Panc1 (cell line): Measurements from ENCODE around the gene FJX1. TPM values are rescaled to one million over a fixed set of nuclear protein-coding genes. Genes with fewer than 3 reads are reported as not detected.
A peak's percentile ranks its signal among the peaks of the same experiment; 100 is the strongest.

Source experiments
- ATAC-seq: fragments of 200-7000 bp; cut with Tn5 transposase; 2 replicates; pipeline ENCODE4 v1.9.1; 2020; ENCODE audit warnings: mild to moderate bottlenecking, moderate library complexity
- BruUV-seq: library from RNA; stranded (reverse); fragments of 400-500 nt; replicated peaks from 2 replicates; lab custom pipeline; 2021; lab: Mats Ljungman, UMichigan
- CTCF ChIA-PET: fragments of 300-600 bp; sonication (Branson Sonifier 250); formaldehyde crosslinking; loops from one replicate; lab custom pipeline; 2022; ENCODE audit warnings: antibody characterized with exemption; lab: Charles Lee
- POLR2A ChIA-PET: fragments of 300-600 bp; sonication (Branson Sonifier 250); formaldehyde crosslinking; loops from one replicate; lab custom pipeline; 2022; ENCODE audit warnings: antibody characterized with exemption; lab: Charles Lee
- DNase-seq: peaks from one replicate; pipeline ENCODE4 v3.0.0-alpha.2; 2010; ENCODE audit warnings: low read depth, low spot score
- H3K27ac ChIP-seq: 2 replicates; pipeline ENCODE4 v1.5.1; 2011; ENCODE audit warnings: mild to moderate bottlenecking, low read length, inconsistent platforms
- H3K27me3 ChIP-seq: fragments of 200-500 bp; sonication (Bioruptor generic); 2 replicates; pipeline ENCODE4 v1.6.0; 2014; ENCODE audit warnings: low read length, inconsistent platforms; ENCODE audit not compliant: control insufficient read depth, insufficient read depth
- H3K36me3 ChIP-seq: fragments of 200-500 bp; sonication (Bioruptor generic); 2 replicates; pipeline ENCODE4 v1.5.1; 2014; ENCODE audit warnings: inconsistent platforms, mild to moderate bottlenecking, low read length, moderate library complexity; ENCODE audit not compliant: control insufficient read depth, insufficient read depth
- H3K4me1 ChIP-seq: 2 replicates; pipeline ENCODE4 v1.5.1; 2011; ENCODE audit warnings: inconsistent platforms, mild to moderate bottlenecking, low read length, moderate library complexity; ENCODE audit not compliant: control insufficient read depth, insufficient read depth
- H3K4me3 ChIP-seq, 2 experiments: 2 replicates each; pipeline ENCODE4 v1.5.1; 2011 to 2012; ENCODE audit warnings: low read depth in 2 of 2, low read length in 2 of 2, mild to moderate bottlenecking in 2 of 2, inconsistent platforms in 1 of 2, moderate library complexity in 1 of 2
- H3K9me3 ChIP-seq: fragments of 200-500 bp; sonication (Bioruptor generic); 2 replicates; pipeline ENCODE4 v1.5.1; 2014; ENCODE audit warnings: low read depth, mild to moderate bottlenecking, inconsistent platforms, low read length, moderate library complexity; ENCODE audit not compliant: control insufficient read depth, insufficient read depth
- POLR2AphosphoS5 ChIP-seq: IDR thresholded peaks from 2 replicates; pipeline ENCODE4 v1.6.1; 2012; ENCODE audit warnings: mild to moderate bottlenecking, low read depth, low read length, moderate library complexity
- SIN3A ChIP-seq: IDR thresholded peaks from 2 replicates; pipeline ENCODE4 v1.6.1; 2012; ENCODE audit warnings: low read depth, mild to moderate bottlenecking, low read length, moderate library complexity, borderline replicate concordance; ENCODE audit not compliant: insufficient read depth
- TCF7L2 ChIP-seq: IDR thresholded peaks from 2 replicates; pipeline ENCODE4 v1.6.1; 2011; ENCODE audit warnings: mild to moderate bottlenecking, low read depth, low read length, inconsistent platforms
- in situ Hi-C: cut with HindIII; loops from 2 replicates; pipeline ENCODE4 v1.10.0; 2016; ENCODE audit warnings: low sequenced_read_pairs, low pct_unique_long_range_greater_than_20kb
- intact Hi-C: fragments of 100-400 bp; cut with micrococcal nuclease; formaldehyde crosslinking; loops from one replicate; pipeline ENCODE4 v1.10.0; 2022; ENCODE audit not compliant: unreplicated experiment
- total RNA-seq: library from RNA; stranded (reverse); gene quantifications from one replicate; pipeline ENCODE4 v1.2.1, GENCODE V29; 2021; ENCODE audit not compliant: unreplicated experiment
- TF ChIP-seq, protein P1 (sequence below): fragments of 450-650 bp; IDR thresholded peaks from 2 replicates; pipeline ENCODE4 v1.5.1; 2017; ENCODE audit warnings: mild to moderate bottlenecking
- TF ChIP-seq, protein P2 (sequence below), 2 experiments: IDR thresholded peaks; 2 replicates each; pipeline ENCODE4 v1.6.1; 2011 to 2012; ENCODE audit warnings: low read depth in 2 of 2, control low read depth in 1 of 2, low read length in 1 of 2, mild to moderate bottlenecking in 1 of 2, moderate library complexity in 1 of 2; ENCODE audit not compliant: insufficient read depth in 1 of 2

The FJX1 gene
- total RNA-seq, 1 experiment from 2014 or later: 31.1 TPM

DNA sequence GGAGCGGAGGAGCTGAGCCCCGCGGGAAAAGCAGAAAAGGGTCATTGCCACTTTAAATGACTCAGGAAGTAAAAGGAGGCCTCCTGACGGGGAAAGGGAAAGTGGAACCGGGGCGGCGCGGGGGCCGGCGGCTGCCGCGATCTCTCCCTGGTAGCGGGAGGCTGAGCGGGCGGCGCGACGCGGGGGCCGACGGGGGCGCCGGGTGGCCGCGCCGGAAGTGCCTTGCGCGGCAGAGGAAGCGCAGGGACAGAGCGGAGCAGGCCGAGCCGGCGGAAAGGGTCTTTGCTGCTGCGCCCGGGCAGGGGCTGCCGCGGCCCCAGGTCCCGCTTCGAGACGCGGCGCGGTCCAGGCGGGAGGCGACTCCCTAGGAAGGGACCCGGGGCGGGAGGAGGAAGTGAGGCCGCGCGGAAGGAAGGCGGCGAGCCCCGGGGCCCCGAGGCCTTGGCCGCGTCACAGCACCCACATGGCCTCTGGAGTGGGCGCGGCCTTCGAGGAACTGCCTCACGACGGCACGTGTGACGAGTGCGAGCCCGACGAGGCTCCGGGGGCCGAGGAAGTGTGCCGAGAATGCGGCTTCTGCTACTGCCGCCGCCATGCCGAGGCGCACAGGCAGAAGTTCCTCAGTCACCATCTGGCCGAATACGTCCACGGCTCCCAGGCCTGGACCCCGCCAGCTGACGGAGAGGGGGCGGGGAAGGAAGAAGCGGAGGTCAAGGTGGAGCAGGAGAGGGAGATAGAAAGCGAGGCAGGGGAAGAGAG is 44.6 kb downstream of the FJX1 start, which contains the start of gene TRIM44:
TRIM44 (plus strand) TSS at position 127 of the 759 bp plus-strand sequence; CDS start at position 464, 337 bp downstream.
- TF ChIP-seq, protein P1, sequence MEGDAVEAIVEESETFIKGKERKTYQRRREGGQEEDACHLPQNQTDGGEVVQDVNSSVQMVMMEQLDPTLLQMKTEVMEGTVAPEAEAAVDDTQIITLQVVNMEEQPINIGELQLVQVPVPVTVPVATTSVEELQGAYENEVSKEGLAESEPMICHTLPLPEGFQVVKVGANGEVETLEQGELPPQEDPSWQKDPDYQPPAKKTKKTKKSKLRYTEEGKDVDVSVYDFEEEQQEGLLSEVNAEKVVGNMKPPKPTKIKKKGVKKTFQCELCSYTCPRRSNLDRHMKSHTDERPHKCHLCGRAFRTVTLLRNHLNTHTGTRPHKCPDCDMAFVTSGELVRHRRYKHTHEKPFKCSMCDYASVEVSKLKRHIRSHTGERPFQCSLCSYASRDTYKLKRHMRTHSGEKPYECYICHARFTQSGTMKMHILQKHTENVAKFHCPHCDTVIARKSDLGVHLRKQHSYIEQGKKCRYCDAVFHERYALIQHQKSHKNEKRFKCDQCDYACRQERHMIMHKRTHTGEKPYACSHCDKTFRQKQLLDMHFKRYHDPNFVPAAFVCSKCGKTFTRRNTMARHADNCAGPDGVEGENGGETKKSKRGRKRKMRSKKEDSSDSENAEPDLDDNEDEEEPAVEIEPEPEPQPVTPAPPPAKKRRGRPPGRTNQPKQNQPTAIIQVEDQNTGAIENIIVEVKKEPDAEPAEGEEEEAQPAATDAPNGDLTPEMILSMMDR: no peak
- TF ChIP-seq SIN3A: 0 out of 2 replicates have a peak, but pooled peaks have one; percentile 29
- peak; percentile 21; the same call in 1 of the 2 replicates for TF ChIP-seq TCF7L2
- TF ChIP-seq POLR2AphosphoS5: peak; percentile 71
- TF ChIP-seq, protein P2, sequence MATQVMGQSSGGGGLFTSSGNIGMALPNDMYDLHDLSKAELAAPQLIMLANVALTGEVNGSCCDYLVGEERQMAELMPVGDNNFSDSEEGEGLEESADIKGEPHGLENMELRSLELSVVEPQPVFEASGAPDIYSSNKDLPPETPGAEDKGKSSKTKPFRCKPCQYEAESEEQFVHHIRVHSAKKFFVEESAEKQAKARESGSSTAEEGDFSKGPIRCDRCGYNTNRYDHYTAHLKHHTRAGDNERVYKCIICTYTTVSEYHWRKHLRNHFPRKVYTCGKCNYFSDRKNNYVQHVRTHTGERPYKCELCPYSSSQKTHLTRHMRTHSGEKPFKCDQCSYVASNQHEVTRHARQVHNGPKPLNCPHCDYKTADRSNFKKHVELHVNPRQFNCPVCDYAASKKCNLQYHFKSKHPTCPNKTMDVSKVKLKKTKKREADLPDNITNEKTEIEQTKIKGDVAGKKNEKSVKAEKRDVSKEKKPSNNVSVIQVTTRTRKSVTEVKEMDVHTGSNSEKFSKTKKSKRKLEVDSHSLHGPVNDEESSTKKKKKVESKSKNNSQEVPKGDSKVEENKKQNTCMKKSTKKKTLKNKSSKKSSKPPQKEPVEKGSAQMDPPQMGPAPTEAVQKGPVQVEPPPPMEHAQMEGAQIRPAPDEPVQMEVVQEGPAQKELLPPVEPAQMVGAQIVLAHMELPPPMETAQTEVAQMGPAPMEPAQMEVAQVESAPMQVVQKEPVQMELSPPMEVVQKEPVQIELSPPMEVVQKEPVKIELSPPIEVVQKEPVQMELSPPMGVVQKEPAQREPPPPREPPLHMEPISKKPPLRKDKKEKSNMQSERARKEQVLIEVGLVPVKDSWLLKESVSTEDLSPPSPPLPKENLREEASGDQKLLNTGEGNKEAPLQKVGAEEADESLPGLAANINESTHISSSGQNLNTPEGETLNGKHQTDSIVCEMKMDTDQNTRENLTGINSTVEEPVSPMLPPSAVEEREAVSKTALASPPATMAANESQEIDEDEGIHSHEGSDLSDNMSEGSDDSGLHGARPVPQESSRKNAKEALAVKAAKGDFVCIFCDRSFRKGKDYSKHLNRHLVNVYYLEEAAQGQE (IDR thresholded peaks at IDR 0.05; ENCODE audit: insufficient read depth in 1 of 2, low read depth in 2 of 2, low read length in 1 of 2): no peak
- in situ Hi-C loops: no loop called here

DNA sequence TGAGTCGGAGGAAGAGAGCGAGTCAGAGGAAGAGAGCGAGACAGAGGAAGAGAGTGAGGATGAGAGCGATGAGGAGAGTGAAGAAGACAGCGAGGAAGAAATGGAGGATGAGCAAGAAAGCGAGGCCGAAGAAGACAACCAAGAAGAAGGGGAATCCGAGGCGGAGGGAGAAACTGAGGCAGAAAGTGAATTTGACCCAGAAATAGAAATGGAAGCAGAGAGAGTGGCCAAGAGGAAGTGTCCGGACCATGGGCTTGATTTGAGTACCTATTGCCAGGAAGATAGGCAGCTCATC is 45.1 kb downstream of the FJX1 start:
- TF ChIP-seq SIN3A: no peak
- TF ChIP-seq TCF7L2: no peak
- TF ChIP-seq, protein P1: no peak
- no TSS peak for BruUV-seq
- Histone ChIP-seq H3K4me3 (peak overlapping the region; percentile 73), H3K4me1 (peaks cover 8% of the 10 kb centered on the region), H3K27me3 (no peaks in the 10 kb centered on the region), H3K36me3 (no peaks in the 10 kb centered on the region), H3K27ac (peak overlapping the region; percentile 93), H3K9me3 (peaks cover 17% of the 10 kb centered on the region; the same call in 1 of the 2 replicates)
- DNase-seq: no peak
- ChIA-PET POLR2A (no interaction called here), CTCF (no interaction called here)
- no peak for ATAC-seq
- intact Hi-C loops (no loop called here), in situ Hi-C loops (no loop called here)

More for the DNA sequence above, 44.6 kb downstream of the FJX1 start, which contains the start of gene TRIM44:
- ChIA-PET CTCF (interaction anchor here (0.5 kb wide), 1 partner anchor 165 kb away, joined by 3 read pairs; no protein-coding TSS in a partner anchor), POLR2A (no interaction called here)
- peak within 1 kb of the TSS; percentile 93 for H3K27ac ChIP-seq
- H3K9me3 ChIP-seq: peaks cover 17% of the 10 kb centered on the region; the same call in 1 of the 2 replicates
- peaks cover 8% of the 10 kb centered on the region for H3K4me1 ChIP-seq
- H3K36me3 ChIP-seq: no peaks in the 10 kb centered on the region
- BruUV-seq: TSS peak; percentile 89
- no peak for DNase-seq
- peak; percentile 92 for ATAC-seq
- H3K27me3 ChIP-seq: no peaks in the 10 kb centered on the region
- intact Hi-C loops: no loop called here
- peak within 1 kb of the TSS; percentile 73 for H3K4me3 ChIP-seq
